ENCODE results near the gene CHDH.

The CHDH gene

DNA sequence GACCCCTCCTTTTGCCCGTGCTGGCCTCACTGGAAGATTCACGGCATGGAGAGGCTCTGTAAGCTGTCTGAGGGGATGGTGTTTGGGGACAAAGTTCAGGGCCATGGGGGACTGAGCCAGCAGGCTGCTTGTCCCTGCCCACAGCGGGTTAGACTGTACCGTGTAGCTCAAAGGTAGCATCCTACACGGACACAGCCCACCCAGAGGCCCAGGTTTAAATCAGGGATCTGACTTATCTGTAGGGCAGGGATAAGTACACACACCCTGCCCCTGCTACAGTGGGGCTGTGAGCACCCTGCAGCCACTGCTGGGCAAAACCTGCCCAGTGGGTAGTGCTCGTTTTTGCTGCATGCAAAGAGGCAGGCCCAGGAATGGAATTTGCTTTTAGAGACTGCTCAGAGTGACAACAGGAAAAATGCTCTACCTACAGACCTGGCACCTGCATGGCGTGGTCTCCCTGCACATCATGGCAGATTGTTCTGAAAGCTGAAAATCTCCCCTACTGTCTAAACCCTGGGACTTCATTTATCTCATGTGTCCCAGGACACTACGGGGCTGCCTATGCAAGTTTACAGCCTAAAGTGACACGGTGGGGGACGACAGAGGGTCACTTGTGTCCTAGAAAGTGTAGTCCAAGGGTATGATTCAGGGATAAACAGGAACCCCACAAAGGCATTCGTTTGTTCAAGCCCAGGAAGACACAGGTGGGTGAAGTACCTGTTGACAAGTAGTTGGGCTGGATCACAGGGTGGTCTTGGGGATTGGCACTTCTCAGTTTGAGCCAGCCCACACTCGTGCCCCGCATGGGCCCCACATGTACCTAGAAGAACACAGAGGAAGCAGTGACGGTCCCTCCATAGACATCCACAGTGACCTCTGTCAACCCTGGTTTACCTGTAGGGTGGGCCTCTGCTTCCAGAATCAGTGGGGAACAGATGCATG, 27.7 kb downstream of the CHDH start:
- no peak overlapping the region for H2BK120ac ChIP-seq (ENCODE audit: low read depth, low read length)
- no peak overlapping the region for H2AFZ ChIP-seq (ENCODE audit: low read length)
- no CpG with 5 or more reads among the region's 14 CpGs for WGBS, 2 donors (ENCODE audit: extremely low coverage in 2 of 2, insufficient read length in 2 of 2, insufficient replicate concordance in 1 of 2)
- H4K91ac ChIP-seq (ENCODE audit: low read depth, low read length, poor library complexity), result no peak overlapping the region
- H3K18ac ChIP-seq (ENCODE audit: low read length), result no peak overlapping the region
- H3K27me3 ChIP-seq (ENCODE audit: control insufficient read depth in 3 of 3, insufficient read depth in 3 of 3, low read depth in 1 of 3, low read length in 3 of 3), result no peaks in the 10 kb centered on the region
- no peak overlapping the region for H4K8ac ChIP-seq (ENCODE audit: low read depth, low read length)
- no peaks in the 10 kb centered on the region for H3K4me1 ChIP-seq (ENCODE audit: control insufficient read depth in 2 of 2, insufficient read depth in 1 of 2, low read depth in 1 of 2, low read length in 2 of 2)
- H2BK5ac ChIP-seq (ENCODE audit: low read length), result no peak overlapping the region
- no peaks in the 10 kb centered on the region for H3K79me1 ChIP-seq (ENCODE audit: low read depth, low read length)
- peaks cover 7 to 33% of the 10 kb centered on the region in 2 donors for H3K36me3 ChIP-seq (replicated peaks in 1 of 2; ENCODE audit: control insufficient read depth in 2 of 2, insufficient read depth in 2 of 2, low read length in 2 of 2)
- H3K4ac ChIP-seq (ENCODE audit: low read length), result no peak overlapping the region
- H3K9ac ChIP-seq (ENCODE audit: low read depth, low read length, poor library complexity), result no peak overlapping the region
- H3K27ac ChIP-seq (replicated peaks; ENCODE audit: low read length), result no peak overlapping the region
- no peak overlapping the region for H2BK15ac ChIP-seq (ENCODE audit: low read length)
- no peak for DNase-seq (ENCODE audit: low spot score)
- H2BK12ac ChIP-seq (ENCODE audit: low read length), result no peak overlapping the region
- no peak overlapping the region for H3K4me2 ChIP-seq (ENCODE audit: insufficient read depth, low read length, poor library complexity, severe bottlenecking)
- no peak overlapping the region for H3K4me3 ChIP-seq (ENCODE audit: low read length in 2 of 2)
- no peaks in the 10 kb centered on the region for H3K9me3 ChIP-seq (replicated peaks in 1 of 2; ENCODE audit: control insufficient read depth in 2 of 2, insufficient read depth in 1 of 2, low read depth in 1 of 2, low read length in 2 of 2)
- peak overlapping the region; percentile 5 for H3K14ac ChIP-seq (ENCODE audit: low read length)
- H2AK5ac ChIP-seq (ENCODE audit: low read depth, low read length), result no peak overlapping the region
- no peak overlapping the region for H3K23ac ChIP-seq (ENCODE audit: low read depth, low read length, poor library complexity)

- no peak overlapping the region for H2AFZ ChIP-seq (ENCODE audit: low read length)
- no peak overlapping the region for H3K14ac ChIP-seq (ENCODE audit: low read length)
- no peak overlapping the region for H3K18ac ChIP-seq (ENCODE audit: low read length)
- no peak overlapping the region for H2BK120ac ChIP-seq (ENCODE audit: low read depth, low read length)
- H2AK5ac ChIP-seq (ENCODE audit: low read depth, low read length), result no peak overlapping the region
- H2BK15ac ChIP-seq (ENCODE audit: low read length), result no peak overlapping the region
- no peaks in the 10 kb centered on the region for H3K27me3 ChIP-seq (ENCODE audit: control insufficient read depth in 3 of 3, insufficient read depth in 3 of 3, low read depth in 1 of 3, low read length in 3 of 3)
- H3K4me3 ChIP-seq (ENCODE audit: low read length in 2 of 2), result no peak overlapping the region
- no peak overlapping the region for H3K9ac ChIP-seq (ENCODE audit: low read depth, low read length, poor library complexity)
- H3K27ac ChIP-seq (replicated peaks; ENCODE audit: low read length), result no peak overlapping the region
- H3K23ac ChIP-seq (ENCODE audit: low read depth, low read length, poor library complexity), result no peak overlapping the region
- H4K91ac ChIP-seq (ENCODE audit: low read depth, low read length, poor library complexity), result no peak overlapping the region
- no peak overlapping the region for H4K8ac ChIP-seq (ENCODE audit: low read depth, low read length)
- no peak overlapping the region for H3K4ac ChIP-seq (ENCODE audit: low read length)
- no CpG with 5 or more reads among the region's 17 CpGs for WGBS, 2 donors (ENCODE audit: extremely low coverage in 2 of 2, insufficient read length in 2 of 2, insufficient replicate concordance in 1 of 2)
- H3K79me1 ChIP-seq (ENCODE audit: low read depth, low read length), result no peaks in the 10 kb centered on the region
- no peaks in the 10 kb centered on the region for H3K9me3 ChIP-seq (replicated peaks in 1 of 2; ENCODE audit: control insufficient read depth in 2 of 2, insufficient read depth in 1 of 2, low read depth in 1 of 2, low read length in 2 of 2)
- no peak overlapping the region for H3K4me2 ChIP-seq (ENCODE audit: insufficient read depth, low read length, poor library complexity, severe bottlenecking)
- no peak overlapping the region for H2BK12ac ChIP-seq (ENCODE audit: low read length)
- peaks cover 7 to 33% of the 10 kb centered on the region in 2 donors for H3K36me3 ChIP-seq (replicated peaks in 1 of 2; ENCODE audit: control insufficient read depth in 2 of 2, insufficient read depth in 2 of 2, low read length in 2 of 2)
- H3K4me1 ChIP-seq (ENCODE audit: control insufficient read depth in 2 of 2, insufficient read depth in 1 of 2, low read depth in 1 of 2, low read length in 2 of 2), result no peaks in the 10 kb centered on the region
- DNase-seq (ENCODE audit: low spot score), result no peak
- peak overlapping the region; percentile 9 for H2BK5ac ChIP-seq (ENCODE audit: low read length)
Observed at GRCh38 chr3:53817809-53818208, 28.4 kb downstream of the CHDH start.

DNA sequence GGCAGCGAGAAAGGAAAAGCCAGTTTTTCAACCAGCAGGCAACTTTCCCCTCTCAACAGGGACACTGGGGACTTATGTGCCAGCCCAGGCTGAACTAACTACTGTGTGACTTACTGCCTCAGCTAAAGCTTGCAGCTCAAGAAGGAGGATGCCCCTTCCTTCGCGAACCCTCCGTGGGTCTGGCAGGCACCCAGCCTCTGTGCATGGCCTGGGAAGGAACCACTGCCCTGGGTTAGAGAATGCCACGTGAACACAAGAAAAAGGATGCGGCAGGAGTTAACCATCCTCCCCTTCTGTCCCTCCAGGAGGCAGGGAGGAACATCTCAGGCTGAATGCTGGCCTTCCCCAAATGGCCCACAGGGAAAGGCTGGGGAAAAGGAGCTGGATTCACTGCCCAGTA, 29.0 kb downstream of the CHDH start:
- H3K27ac ChIP-seq (replicated peaks; ENCODE audit: low read length), result no peak overlapping the region
- no peak overlapping the region for H2BK12ac ChIP-seq (ENCODE audit: low read length)
- no peak overlapping the region for H3K9ac ChIP-seq (ENCODE audit: low read depth, low read length, poor library complexity)
- no peak overlapping the region for H4K8ac ChIP-seq (ENCODE audit: low read depth, low read length)
- H2AK5ac ChIP-seq (ENCODE audit: low read depth, low read length), result no peak overlapping the region
- no peak overlapping the region for H2BK5ac ChIP-seq (ENCODE audit: low read length)
- no peaks in the 10 kb centered on the region for H3K9me3 ChIP-seq (replicated peaks in 1 of 2; ENCODE audit: control insufficient read depth in 2 of 2, insufficient read depth in 1 of 2, low read depth in 1 of 2, low read length in 2 of 2)
- H3K36me3 ChIP-seq (replicated peaks in 1 of 2; ENCODE audit: control insufficient read depth in 2 of 2, insufficient read depth in 2 of 2, low read length in 2 of 2), result peaks cover 7 to 33% of the 10 kb centered on the region in 2 donors
- H3K18ac ChIP-seq (ENCODE audit: low read length), result no peak overlapping the region
- no peak overlapping the region for H3K4me2 ChIP-seq (ENCODE audit: insufficient read depth, low read length, poor library complexity, severe bottlenecking)
- H2BK15ac ChIP-seq (ENCODE audit: low read length), result no peak overlapping the region
- H3K4ac ChIP-seq (ENCODE audit: low read length), result no peak overlapping the region
- no peaks in the 10 kb centered on the region for H3K27me3 ChIP-seq (ENCODE audit: control insufficient read depth in 3 of 3, insufficient read depth in 3 of 3, low read depth in 1 of 3, low read length in 3 of 3)
- no peak overlapping the region for H4K91ac ChIP-seq (ENCODE audit: low read depth, low read length, poor library complexity)
- H3K14ac ChIP-seq (ENCODE audit: low read length), result no peak overlapping the region
- DNase-seq (ENCODE audit: low spot score), result no peak
- no peak overlapping the region for H2BK120ac ChIP-seq (ENCODE audit: low read depth, low read length)
- WGBS, 2 donors (ENCODE audit: extremely low coverage in 2 of 2, insufficient read length in 2 of 2, insufficient replicate concordance in 1 of 2), result no CpG with 5 or more reads among the region's 6 CpGs
- H3K4me1 ChIP-seq (ENCODE audit: control insufficient read depth in 2 of 2, insufficient read depth in 1 of 2, low read depth in 1 of 2, low read length in 2 of 2), result no peaks in the 10 kb centered on the region
- H3K23ac ChIP-seq (ENCODE audit: low read depth, low read length, poor library complexity), result no peak overlapping the region
- H3K79me1 ChIP-seq (ENCODE audit: low read depth, low read length), result no peaks in the 10 kb centered on the region
- no peak overlapping the region for H2AFZ ChIP-seq (ENCODE audit: low read length)
- no peak overlapping the region for H3K4me3 ChIP-seq (ENCODE audit: low read length in 2 of 2)

- H3K18ac ChIP-seq (ENCODE audit: low read length), result no peak overlapping the region
- no peak for DNase-seq (ENCODE audit: low spot score)
- H2AFZ ChIP-seq (ENCODE audit: low read length), result no peak overlapping the region
- H4K91ac ChIP-seq (ENCODE audit: low read depth, low read length, poor library complexity), result no peak overlapping the region
- no peaks in the 10 kb centered on the region for H3K79me1 ChIP-seq (ENCODE audit: low read depth, low read length)
- no peak overlapping the region for H2BK15ac ChIP-seq (ENCODE audit: low read length)
- no peak overlapping the region for H3K4me3 ChIP-seq (ENCODE audit: low read length in 2 of 2)
- no peak overlapping the region for H2BK12ac ChIP-seq (ENCODE audit: low read length)
- H2BK120ac ChIP-seq (ENCODE audit: low read depth, low read length), result no peak overlapping the region
- no peak overlapping the region for H4K8ac ChIP-seq (ENCODE audit: low read depth, low read length)
- H3K36me3 ChIP-seq (replicated peaks in 1 of 2; ENCODE audit: control insufficient read depth in 2 of 2, insufficient read depth in 2 of 2, low read length in 2 of 2), result peaks cover 7 to 33% of the 10 kb centered on the region in 2 donors
- WGBS, 2 donors (ENCODE audit: extremely low coverage in 2 of 2, insufficient read length in 2 of 2, insufficient replicate concordance in 1 of 2), result no CpG with 5 or more reads among the region's 4 CpGs
- no peaks in the 10 kb centered on the region for H3K9me3 ChIP-seq (replicated peaks in 1 of 2; ENCODE audit: control insufficient read depth in 2 of 2, insufficient read depth in 1 of 2, low read depth in 1 of 2, low read length in 2 of 2)
- no peak overlapping the region for H3K14ac ChIP-seq (ENCODE audit: low read length)
- H3K23ac ChIP-seq (ENCODE audit: low read depth, low read length, poor library complexity), result no peak overlapping the region
- no peak overlapping the region for H3K9ac ChIP-seq (ENCODE audit: low read depth, low read length, poor library complexity)
- no peak overlapping the region for H2BK5ac ChIP-seq (ENCODE audit: low read length)
- no peaks in the 10 kb centered on the region for H3K27me3 ChIP-seq (ENCODE audit: control insufficient read depth in 3 of 3, insufficient read depth in 3 of 3, low read depth in 1 of 3, low read length in 3 of 3)
- no peak overlapping the region for H3K27ac ChIP-seq (replicated peaks; ENCODE audit: low read length)
- no peak overlapping the region for H3K4me2 ChIP-seq (ENCODE audit: insufficient read depth, low read length, poor library complexity, severe bottlenecking)
- no peak overlapping the region for H2AK5ac ChIP-seq (ENCODE audit: low read depth, low read length)
- no peak overlapping the region for H3K4ac ChIP-seq (ENCODE audit: low read length)
- H3K4me1 ChIP-seq (ENCODE audit: control insufficient read depth in 2 of 2, insufficient read depth in 1 of 2, low read depth in 1 of 2, low read length in 2 of 2), result no peaks in the 10 kb centered on the region
Observed at GRCh38 chr3:53816425-53816824, 29.8 kb downstream of the CHDH start.
